OCI-LY7 (cell line): Measurements from ENCODE around the gene ALDH2.

Experiments
- CTCF ChIP-seq: fragments of 200-600 bp; sonication (generic); conservative IDR thresholded peaks from 2 replicates; pipeline ENCODE4 v1.5.1; 2014; ENCODE audit warnings: mild to moderate bottlenecking, antibody characterized with exemption, low read length, moderate library complexity, mixed read lengths
- EZH2phosphoT487 ChIP-seq: fragments of 200-600 bp; sonication (generic); IDR thresholded peaks from 2 replicates; pipeline ENCODE4 v1.6.1; 2018; ENCODE audit warnings: low read depth, borderline replicate concordance, mild to moderate bottlenecking, mixed run types, antibody characterized with exemption, low read length, moderate library complexity, mixed read lengths

- TF ChIP-seq CTCF (no peak), EZH2phosphoT487 (no peak)
Observed at GRCh38 chr12:111747333-111747732, 19.4 kb upstream of the ALDH2 start.
